ENCODE measurements around the gene SPANXN3. TPM values are rescaled to one million over a fixed set of nuclear protein-coding genes. Genes with fewer than 3 reads are reported as not detected.
"Not testable (repeated sequence)": the region's sequence is repeated elsewhere in the genome, so short reads cannot be mapped to it uniquely, and the experiment has no call there.

The SPANXN3 gene
- 1.2 TPM in 1 of 2 replicates, not detected in the other for total RNA-seq

DNA sequence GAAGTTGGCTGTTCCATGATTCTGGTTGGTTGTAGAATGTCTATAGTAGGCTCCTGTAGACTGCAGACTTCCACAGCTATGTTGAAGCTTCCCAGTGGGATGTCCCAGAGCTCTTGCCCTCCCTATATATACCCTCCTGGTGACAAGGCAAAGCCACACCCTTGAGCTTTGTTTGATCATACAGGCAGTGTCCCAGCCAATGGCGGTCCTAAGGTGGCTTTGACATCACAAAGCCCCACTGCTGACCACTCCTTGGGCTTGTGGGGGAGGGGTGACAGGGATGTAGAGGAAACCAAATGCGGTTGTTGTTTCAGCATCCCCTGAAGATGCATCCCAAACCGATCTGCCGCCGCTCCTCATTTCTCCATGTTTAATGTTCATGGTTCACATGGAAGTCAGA, at the start of gene SPANXN3:
Gene SPANXN3 (minus strand): TSS at position 101 of the 400 bp plus-strand sequence. CDS start 84 bp downstream, at position 17.
- not testable (repeated sequence) for DNase-seq (ENCODE audit: low read depth)

DNA sequence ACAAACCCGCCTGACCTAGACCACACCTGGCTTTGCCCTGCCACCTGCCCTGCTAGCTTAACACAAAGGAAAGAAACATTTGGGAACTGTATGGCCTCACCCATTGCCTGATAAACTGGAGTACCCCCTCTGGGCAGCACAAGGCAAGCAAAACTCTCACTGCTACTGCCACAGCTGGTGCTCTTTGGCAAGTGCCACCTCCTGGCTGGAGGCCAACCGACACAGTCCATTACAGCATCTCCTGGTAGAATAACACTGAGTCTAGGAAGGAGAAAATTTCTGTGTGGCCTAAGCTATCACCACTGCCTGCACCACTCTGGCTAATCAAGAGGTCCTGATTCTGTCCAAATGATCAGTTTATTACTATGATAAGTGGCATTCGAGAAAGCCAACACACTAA, 18.9 kb upstream of the SPANXN3 start:
- DNase-seq (ENCODE audit: low read depth), result no peak

GRCh38 chrX:143502196-143502595, 15.1 kb downstream of the SPANXN3 start:
- DNase-seq (ENCODE audit: low read depth), result not testable (repeated sequence)

DNA sequence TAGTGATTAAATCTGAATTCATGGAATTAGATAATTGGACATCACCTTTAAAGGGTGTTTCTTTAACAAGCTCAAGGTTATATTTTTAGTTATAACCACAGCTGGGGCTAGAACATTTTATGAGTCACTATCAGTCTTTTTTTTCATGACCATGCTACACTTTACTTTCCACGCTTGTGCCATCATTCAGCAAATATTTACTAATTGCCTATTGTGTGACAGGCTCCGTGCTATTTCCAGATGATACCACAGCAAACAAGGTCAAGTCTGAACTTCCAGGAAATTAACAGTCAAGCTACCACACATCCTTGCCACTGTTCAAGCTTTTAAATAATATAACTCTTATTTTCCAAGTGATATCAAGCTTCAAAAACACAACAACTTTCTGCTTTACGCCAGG, 16.5 kb downstream of the SPANXN3 start:
- DNase-seq (ENCODE audit: low read depth), result peak; percentile 68

DNA sequence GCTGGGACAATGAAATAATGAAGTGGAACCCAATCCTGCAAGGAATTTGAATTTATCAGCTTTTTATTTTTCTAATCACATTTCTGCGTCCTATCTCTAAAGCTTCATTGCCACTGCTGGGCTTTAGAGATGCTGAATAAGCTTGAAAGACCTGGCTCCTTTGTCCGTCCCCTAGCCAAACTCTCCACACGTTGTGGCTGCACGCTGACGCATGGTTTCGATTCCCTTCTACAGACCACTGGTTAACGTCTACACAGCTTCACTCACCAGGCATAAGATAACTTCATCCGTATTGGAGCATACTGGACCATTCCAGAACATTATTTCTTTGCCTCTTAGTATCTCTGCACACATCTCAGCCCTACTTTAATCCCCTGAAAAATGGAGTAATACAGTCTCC, 31.2 kb downstream of the SPANXN3 start:
- DNase-seq (ENCODE audit: low read depth), result no peak

GRCh38 chrX:143476751-143477150, 40.5 kb downstream of the SPANXN3 start:
- no peak for DNase-seq (ENCODE audit: low read depth)

- DNase-seq (ENCODE audit: low read depth), result peak; percentile 95
These were observed 44.8 kb downstream of the SPANXN3 start for GRCh38 chrX:143472347-143472938.

DNA sequence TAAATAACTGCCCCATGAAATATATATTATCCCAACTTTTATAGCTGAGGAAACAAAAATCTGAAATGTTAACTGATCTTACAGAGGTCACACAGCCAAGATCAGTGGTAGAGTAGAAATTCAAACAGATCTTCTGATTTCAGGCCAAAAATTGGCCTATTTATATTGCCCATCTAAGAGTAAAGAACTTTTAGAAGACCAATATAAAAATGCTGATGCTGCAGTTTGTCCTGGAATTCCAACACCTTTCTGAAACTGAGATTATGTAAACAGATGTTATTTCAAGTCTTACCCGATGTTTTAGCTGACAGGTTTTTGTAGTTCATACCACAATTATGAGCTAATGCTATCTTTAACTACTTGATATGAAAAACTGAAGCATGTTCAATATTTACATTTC, 51.1 kb downstream of the SPANXN3 start:
- DNase-seq (ENCODE audit: low read depth), result no peak

GRCh38 chrX:143462696-143463095, 54.6 kb downstream of the SPANXN3 start:
- no peak for DNase-seq (ENCODE audit: low read depth)

GRCh38 chrX:143461606-143462005, 55.7 kb downstream of the SPANXN3 start:
- DNase-seq (ENCODE audit: low read depth), result peak; percentile 55

Other genes starting within 250 kb of the SPANXN3 start
- gene SLITRK4, start 118.6 kb upstream of the SPANXN3 start, total RNA-seq, result 27.4 and 30.6 TPM in 2 replicates
- not detected in 2 replicates for gene SPANXN2, start 203.3 kb upstream of the SPANXN3 start, total RNA-seq